ENCODE measurements around the gene PGAM5. TPM values are rescaled to one million over a fixed set of nuclear protein-coding genes. Genes with fewer than 3 reads are reported as not detected.
"Not testable (repeated sequence)": the region's sequence is repeated elsewhere in the genome, so short reads cannot be mapped to it uniquely, and the experiment has no call there.

Gene PGAM5
- polyA plus RNA-seq, 1 of the 3 experiments (the other 2 are of a cell fraction): 22.5 TPM

- H3K27ac ChIP-seq (ENCODE audit: low read depth in 2 of 2, low read length in 1 of 2): no peak overlapping the region
- no peaks in the 10 kb centered on the region for H3K9me3 ChIP-seq
- peaks cover 0 to 3% of the 10 kb centered on the region in 2 experiments; a peak in 1 of 4 replicates for H3K4me1 ChIP-seq (ENCODE audit: control insufficient read depth in 1 of 2, insufficient read depth in 2 of 2, low read depth in 1 of 2, low read length in 1 of 2)
- POLR2A ChIA-PET: no interaction called here
- peaks cover 16% of the 10 kb centered on the region for H3K79me2 ChIP-seq (ENCODE audit: insufficient read depth)
- H3K4me3 ChIP-seq (ENCODE audit: low read depth in 2 of 2, low read length in 1 of 2): no peak overlapping the region
- H3K9ac ChIP-seq: no peak overlapping the region
- no peak overlapping the region for H2AFZ ChIP-seq (ENCODE audit: low read depth)
- peak overlapping the region; percentile 19; the same call in 1 of the 2 replicates for H3K4me2 ChIP-seq
- peaks cover 6% of the 10 kb centered on the region for H3F3A ChIP-seq (replicated peaks; ENCODE audit: insufficient read depth)
- TF ChIP-seq FOXJ3 (CRISPR knock-in tag; IDR thresholded peaks at IDR 0.05): no peak
- TF ChIP-seq TCF12 (IDR thresholded peaks at IDR 0.05): no peak
- TF ChIP-seq PBX3 (IDR thresholded peaks at IDR 0.05): no peak
- no peak for TF ChIP-seq REST (IDR thresholded peaks at IDR 0.05; ENCODE audit: low read depth, low read length)
- no peak for TF ChIP-seq RCOR1 (IDR thresholded peaks at IDR 0.05; ENCODE audit: low read length)
- no peak for DNase-seq
- H3K27me3 ChIP-seq (ENCODE audit: insufficient read depth): no peaks in the 10 kb centered on the region
- WGBS (ENCODE audit: low lambda C conversion rate): 95% methylated on average over 18 of the region's 18 CpGs
- peaks cover 12% of the 10 kb centered on the region; the same call in 1 of the 2 replicates for H4K20me1 ChIP-seq (ENCODE audit: insufficient read depth)
- H3K9me2 ChIP-seq: no peaks in the 10 kb centered on the region
- CTCF ChIA-PET: interaction anchor here (1.3 kb wide), 1 partner anchor 21 kb away, joined by 4 read pairs; the partner anchor contains the start of gene PGAM5
- H3K36me3 ChIP-seq (replicated peaks in 1 of 2; ENCODE audit: control insufficient read depth in 1 of 2, insufficient read depth in 2 of 2, low read length in 1 of 2): no peaks in the 10 kb centered on the region
These were observed 21.4 kb upstream of the PGAM5 start for GRCh38 chr12:132689227-132689626.

- no peaks in the 10 kb centered on the region for H3K36me3 ChIP-seq (replicated peaks in 1 of 2; ENCODE audit: control insufficient read depth in 1 of 2, insufficient read depth in 2 of 2, low read length in 1 of 2)
- H2AFZ ChIP-seq (ENCODE audit: low read depth): no peak overlapping the region
- 96% methylated on average over 9 of the region's 9 CpGs for WGBS (ENCODE audit: low lambda C conversion rate)
- peaks cover 0 to 3% of the 10 kb centered on the region in 2 experiments; a peak in 1 of 4 replicates for H3K4me1 ChIP-seq (ENCODE audit: control insufficient read depth in 1 of 2, insufficient read depth in 2 of 2, low read depth in 1 of 2, low read length in 1 of 2)
- CTCF ChIA-PET: interaction anchor here (1.3 kb wide), 1 partner anchor 21 kb away, joined by 4 read pairs; the partner anchor contains the start of gene PGAM5
- no peak overlapping the region for H3K4me3 ChIP-seq (ENCODE audit: low read depth in 2 of 2, low read length in 1 of 2)
- peaks cover 11% of the 10 kb centered on the region; the same call in 1 of the 2 replicates for H4K20me1 ChIP-seq (ENCODE audit: insufficient read depth)
- DNase-seq: no peak
- H3K79me2 ChIP-seq (ENCODE audit: insufficient read depth): peaks cover 16% of the 10 kb centered on the region
- TF ChIP-seq TAF1 (IDR thresholded peaks at IDR 0.05; ENCODE audit: borderline replicate concordance, low read depth, low read length) (no peak), CHD2 (IDR thresholded peaks at IDR 0.05; ENCODE audit: low read length, partially characterized antibody) (no peak), NRF1 (IDR thresholded peaks at IDR 0.05; ENCODE audit: low read depth, low read length) (no peak), MEF2A (IDR thresholded peaks at IDR 0.05; ENCODE audit: borderline replicate concordance, low read depth) (no peak), USF1 (IDR thresholded peaks at IDR 0.05; ENCODE audit: borderline replicate concordance, low read depth) (no peak)
- H3K27ac ChIP-seq (ENCODE audit: low read depth in 2 of 2, low read length in 1 of 2): no peak overlapping the region
- no peak overlapping the region for H3K4me2 ChIP-seq
- no peaks in the 10 kb centered on the region for H3K9me2 ChIP-seq
- H3F3A ChIP-seq (replicated peaks; ENCODE audit: insufficient read depth): peaks cover 6% of the 10 kb centered on the region
- no peaks in the 10 kb centered on the region for H3K27me3 ChIP-seq (ENCODE audit: insufficient read depth)
- H3K9ac ChIP-seq: no peak overlapping the region
- POLR2A ChIA-PET: no interaction called here
- H3K9me3 ChIP-seq: no peaks in the 10 kb centered on the region
These were observed 20.5 kb upstream of the PGAM5 start for GRCh38 chr12:132690112-132690511.

- DNase-seq; H3F3A ChIP-seq (replicated peaks; ENCODE audit: insufficient read depth); H3K9me2 ChIP-seq; H3K4me2 ChIP-seq; H3K9me3 ChIP-seq; H3K27me3 ChIP-seq (ENCODE audit: insufficient read depth); H4K20me1 ChIP-seq (ENCODE audit: insufficient read depth); H3K4me1 ChIP-seq (ENCODE audit: control insufficient read depth in 1 of 2, insufficient read depth in 2 of 2, low read depth in 1 of 2, low read length in 1 of 2); H3K27ac ChIP-seq (ENCODE audit: low read depth in 2 of 2, low read length in 1 of 2); H3K4me3 ChIP-seq (ENCODE audit: low read depth in 2 of 2, low read length in 1 of 2); CTCF ChIA-PET; H3K9ac ChIP-seq; H2AFZ ChIP-seq (ENCODE audit: low read depth); H3K79me2 ChIP-seq (ENCODE audit: insufficient read depth); H3K36me3 ChIP-seq (replicated peaks in 1 of 2; ENCODE audit: control insufficient read depth in 1 of 2, insufficient read depth in 2 of 2, low read length in 1 of 2): not testable (repeated sequence)
- WGBS (ENCODE audit: low lambda C conversion rate): 80% methylated on average over 1 of the region's 3 CpGs
- POLR2A ChIA-PET: interaction anchor here (0.5 to 0.7 kb wide), 2 partner anchors 14 to 77 kb away, joined by 3 read pairs; no protein-coding TSS in a partner anchor
These were observed 18.6 kb upstream of the PGAM5 start for GRCh38 chr12:132692030-132692429.

- H2AFZ ChIP-seq (ENCODE audit: low read depth); DNase-seq; H3K9me3 ChIP-seq; H4K20me1 ChIP-seq (ENCODE audit: insufficient read depth); H3K4me1 ChIP-seq (ENCODE audit: control insufficient read depth in 1 of 2, insufficient read depth in 2 of 2, low read depth in 1 of 2, low read length in 1 of 2); H3F3A ChIP-seq (replicated peaks; ENCODE audit: insufficient read depth); H3K27me3 ChIP-seq (ENCODE audit: insufficient read depth); H3K27ac ChIP-seq (ENCODE audit: low read depth in 2 of 2, low read length in 1 of 2); H3K79me2 ChIP-seq (ENCODE audit: insufficient read depth); H3K36me3 ChIP-seq (replicated peaks in 1 of 2; ENCODE audit: control insufficient read depth in 1 of 2, insufficient read depth in 2 of 2, low read length in 1 of 2); H3K9me2 ChIP-seq; POLR2A ChIA-PET; H3K4me2 ChIP-seq; H3K9ac ChIP-seq; H3K4me3 ChIP-seq (ENCODE audit: low read depth in 2 of 2, low read length in 1 of 2): not testable (repeated sequence)
- CTCF ChIA-PET: interaction anchor here (0.8 kb wide), 1 partner anchor 56 kb away, joined by 4 read pairs; no protein-coding TSS in a partner anchor
- WGBS (ENCODE audit: low lambda C conversion rate): no CpG with 5 or more reads among the region's 3 CpGs
These were observed 15.8 kb upstream of the PGAM5 start for GRCh38 chr12:132694888-132695287.
